ENCODE results near the gene MYH4.

The MYH4 gene

GRCh38 chr17:10428781-10429180, 40.6 kb downstream of the MYH4 start:
- DNase-seq (ENCODE audit: insufficient read length, low spot score) (no peak), FAIRE-seq (no peak)

GRCh38 chr17:10421900-10422542, 47.3 kb downstream of the MYH4 start, which contains the start of gene MYH8:
MYH8 (minus strand) TSS chr17:10421950; CDS start chr17:10420227, 1,723 bp downstream.
- no peak for FAIRE-seq

GRCh38 chr17:10421211-10421610, 48.1 kb downstream of the MYH4 start:
- FAIRE-seq (no peak), DNase-seq (ENCODE audit: insufficient read length, low spot score) (no peak)

More at GRCh38 chr17:10421900-10422542, 47.3 kb downstream of the MYH4 start, which contains the start of gene MYH8:
- no peak for DNase-seq (ENCODE audit: insufficient read length, low spot score)

- DNase-seq (ENCODE audit: insufficient read length, low spot score) (no peak), FAIRE-seq (no peak)
Observed at GRCh38 chr17:10420811-10421210, 48.5 kb downstream of the MYH4 start.

- DNase-seq (ENCODE audit: insufficient read length, low spot score) = no peak
- FAIRE-seq = no peak
Observed at GRCh38 chr17:10417431-10417830, 51.9 kb downstream of the MYH4 start.

- DNase-seq (ENCODE audit: insufficient read length, low spot score) (no peak), FAIRE-seq (no peak)
Observed at GRCh38 chr17:10415161-10415560, 54.2 kb downstream of the MYH4 start.

- DNase-seq (ENCODE audit: insufficient read length, low spot score) (no peak), FAIRE-seq (no peak)
Observed at GRCh38 chr17:10403589-10403988, 65.8 kb downstream of the MYH4 start.

GRCh38 chr17:10398352-10398751, 71.0 kb downstream of the MYH4 start:
- no peak for DNase-seq (ENCODE audit: insufficient read length, low spot score)
- no peak for FAIRE-seq

- no peak for FAIRE-seq
- no peak for DNase-seq (ENCODE audit: insufficient read length, low spot score)
Observed at GRCh38 chr17:10396524-10397163, 72.7 kb downstream of the MYH4 start.

- no peak for FAIRE-seq
- DNase-seq (ENCODE audit: insufficient read length, low spot score) = no peak
Observed at GRCh38 chr17:10394201-10394887, 75.0 kb downstream of the MYH4 start.
